Activated naive CD8-positive, alpha-beta T cell treated with anti-CD3 and anti-CD28 coated beads, Interleukin-2, amount 50 U/mL, for 16 hours (primary cell): Measurements from ENCODE around the gene PTPRG.

Source experiments
- DNase-seq: peaks from one replicate; pipeline ENCODE4 v3.0.0-alpha.2; 2020; ENCODE audit warnings: low read depth, low spot score

The PTPRG gene

GRCh38 chr3:62145086-62145757 lies 583.9 kb downstream of the PTPRG start:
- no peak for DNase-seq

- DNase-seq, result no peak
Measured at GRCh38 chr3:62149539-62149938, 588.2 kb downstream of the PTPRG start.

- DNase-seq, result no peak
Measured at GRCh38 chr3:62149962-62150361, 588.6 kb downstream of the PTPRG start.

- no peak for DNase-seq
Measured at GRCh38 chr3:62151591-62151990, 590.2 kb downstream of the PTPRG start.

- DNase-seq, result no peak
Measured at GRCh38 chr3:62153231-62153630, 591.9 kb downstream of the PTPRG start.

- DNase-seq, result no peak
Measured at GRCh38 chr3:62154457-62155148, 593.2 kb downstream of the PTPRG start.

- DNase-seq, result no peak
Measured at GRCh38 chr3:62159056-62159708, 597.8 kb downstream of the PTPRG start.

- no peak for DNase-seq
Measured at GRCh38 chr3:62159709-62160092, 598.3 kb downstream of the PTPRG start.

GRCh38 chr3:62161371-62161770 lies 600.0 kb downstream of the PTPRG start:
- DNase-seq, result no peak

GRCh38 chr3:62164196-62164595 lies 602.8 kb downstream of the PTPRG start:
- DNase-seq, result no peak

GRCh38 chr3:62164746-62165145 lies 603.4 kb downstream of the PTPRG start:
- DNase-seq, result no peak

- DNase-seq, result no peak
Measured at GRCh38 chr3:62167566-62168262, 606.3 kb downstream of the PTPRG start.

- DNase-seq, result no peak
Measured at GRCh38 chr3:62168356-62168755, 607.0 kb downstream of the PTPRG start.

- DNase-seq, result no peak
Measured at GRCh38 chr3:62169906-62170660, 608.7 kb downstream of the PTPRG start.

GRCh38 chr3:62171789-62172188 lies 610.4 kb downstream of the PTPRG start:
- no peak for DNase-seq

GRCh38 chr3:62172199-62172598 lies 610.8 kb downstream of the PTPRG start:
- no peak for DNase-seq

- DNase-seq, result no peak
Measured at GRCh38 chr3:62173939-62174515, 612.7 kb downstream of the PTPRG start.

- no peak for DNase-seq
Measured at GRCh38 chr3:62175161-62175560, 613.8 kb downstream of the PTPRG start.

- no peak for DNase-seq
Measured at GRCh38 chr3:62178032-62178431, 616.7 kb downstream of the PTPRG start.

GRCh38 chr3:62178739-62179600 lies 617.6 kb downstream of the PTPRG start:
- no peak for DNase-seq
